Fibroblast of pulmonary artery (primary cell): ENCODE data around the gene NPAT.
"Not testable (repeated sequence)": the region's sequence is repeated elsewhere in the genome, so short reads cannot be mapped to it uniquely, and the experiment has no call there.

Experiments
- DNase-seq: peaks from one replicate; pipeline ENCODE4 v3.0.0-alpha.2; 2010; ENCODE audit warnings: low read depth
- H3K4me3 ChIP-seq: replicated peaks from 2 replicates; pipeline ENCODE4 v1.5.1; 2011; ENCODE audit warnings: low read depth, mild to moderate bottlenecking, control low read depth, low read length, moderate library complexity
- TF ChIP-seq, protein P1 (sequence below): IDR thresholded peaks from 2 replicates; pipeline ENCODE4 v1.5.1; 2011; ENCODE audit warnings: mild to moderate bottlenecking, control low read depth, low read length, inconsistent platforms; ENCODE audit errors: missing control alignments

Gene NPAT

GRCh38 chr11:108142304-108142703, 80.1 kb downstream of the NPAT start:
- no peak for DNase-seq
- TF ChIP-seq, protein P1, sequence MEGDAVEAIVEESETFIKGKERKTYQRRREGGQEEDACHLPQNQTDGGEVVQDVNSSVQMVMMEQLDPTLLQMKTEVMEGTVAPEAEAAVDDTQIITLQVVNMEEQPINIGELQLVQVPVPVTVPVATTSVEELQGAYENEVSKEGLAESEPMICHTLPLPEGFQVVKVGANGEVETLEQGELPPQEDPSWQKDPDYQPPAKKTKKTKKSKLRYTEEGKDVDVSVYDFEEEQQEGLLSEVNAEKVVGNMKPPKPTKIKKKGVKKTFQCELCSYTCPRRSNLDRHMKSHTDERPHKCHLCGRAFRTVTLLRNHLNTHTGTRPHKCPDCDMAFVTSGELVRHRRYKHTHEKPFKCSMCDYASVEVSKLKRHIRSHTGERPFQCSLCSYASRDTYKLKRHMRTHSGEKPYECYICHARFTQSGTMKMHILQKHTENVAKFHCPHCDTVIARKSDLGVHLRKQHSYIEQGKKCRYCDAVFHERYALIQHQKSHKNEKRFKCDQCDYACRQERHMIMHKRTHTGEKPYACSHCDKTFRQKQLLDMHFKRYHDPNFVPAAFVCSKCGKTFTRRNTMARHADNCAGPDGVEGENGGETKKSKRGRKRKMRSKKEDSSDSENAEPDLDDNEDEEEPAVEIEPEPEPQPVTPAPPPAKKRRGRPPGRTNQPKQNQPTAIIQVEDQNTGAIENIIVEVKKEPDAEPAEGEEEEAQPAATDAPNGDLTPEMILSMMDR: no peak

DNA sequence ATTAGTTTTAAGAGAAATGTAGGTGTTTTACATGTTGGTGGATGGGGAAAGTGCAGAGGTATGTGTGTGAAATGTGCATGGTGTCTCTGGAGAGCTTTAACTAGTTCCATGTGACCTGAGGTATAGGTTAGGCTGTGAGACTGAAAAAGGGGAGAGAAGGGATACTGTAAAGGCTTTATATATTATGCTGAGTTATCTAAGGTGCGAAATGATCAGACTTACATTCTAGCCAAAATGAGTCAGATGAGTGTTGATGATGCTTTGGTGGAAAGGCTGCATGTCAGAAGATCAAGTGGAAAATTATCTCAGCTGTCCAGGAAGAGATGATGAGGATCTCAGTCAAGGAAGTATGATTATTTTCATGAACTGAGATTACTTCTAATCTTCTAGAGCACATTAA, 85.2 kb downstream of the NPAT start:
- H3K4me3 ChIP-seq: no peak overlapping the region
- DNase-seq: no peak
- TF ChIP-seq, protein P1: no peak

More at GRCh38 chr11:108142304-108142703, 80.1 kb downstream of the NPAT start:
- no peak overlapping the region for H3K4me3 ChIP-seq

- TF ChIP-seq, protein P1: peak; percentile 24
- no peak overlapping the region for H3K4me3 ChIP-seq
- DNase-seq: peak; percentile 47
Observed at GRCh38 chr11:108135845-108136544, 86.4 kb downstream of the NPAT start.

DNA sequence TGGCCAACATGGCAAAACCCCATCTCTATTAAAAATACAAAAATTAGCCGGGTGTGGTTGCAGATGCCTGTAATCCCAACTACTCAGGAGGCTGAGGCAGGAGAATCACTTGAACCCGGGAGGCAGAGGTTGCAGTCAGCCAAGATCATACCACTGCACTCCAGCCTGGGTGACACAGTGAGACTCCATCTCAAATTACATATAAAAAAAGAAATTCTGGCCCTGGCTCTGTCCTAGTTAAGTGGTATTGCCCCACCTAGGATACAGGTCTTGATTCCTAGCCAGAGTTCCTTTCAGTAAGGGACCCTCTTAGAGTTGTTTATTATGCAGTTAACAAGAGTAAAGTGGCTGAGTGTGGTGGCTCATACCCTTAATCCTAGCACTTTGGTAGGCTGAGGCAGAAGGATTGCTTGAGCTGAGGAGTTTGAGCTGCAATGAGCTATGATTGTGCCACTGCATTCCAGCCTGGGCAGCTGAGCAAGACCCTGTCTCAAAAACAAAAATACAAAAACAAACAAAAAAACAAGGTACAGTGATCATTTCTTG, 89.4 kb downstream of the NPAT start:
- not testable (repeated sequence) for DNase-seq, H3K4me3 ChIP-seq

GRCh38 chr11:108131993-108132392, 90.4 kb downstream of the NPAT start:
- no peak overlapping the region for H3K4me3 ChIP-seq
- TF ChIP-seq, protein P1: no peak
- DNase-seq: peak; percentile 17

DNA sequence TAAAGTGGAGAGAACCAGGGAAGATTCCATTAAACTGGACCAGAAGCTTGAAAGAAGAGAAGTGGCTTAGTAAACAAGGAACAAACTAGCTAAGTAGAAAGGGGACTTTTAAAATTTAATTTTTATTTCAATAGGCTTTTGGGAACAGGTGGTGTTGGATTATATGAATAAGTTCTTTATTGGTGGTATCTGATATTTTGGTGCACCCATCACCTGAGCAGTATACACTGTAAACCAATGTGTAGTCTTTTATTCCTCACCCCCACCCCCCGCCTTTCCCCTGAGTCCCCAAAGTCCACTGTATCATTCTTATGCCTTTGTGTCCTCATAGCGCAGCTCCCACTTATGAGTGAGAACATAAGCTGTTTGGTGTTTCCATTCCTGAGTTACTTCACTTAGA, 93.7 kb downstream of the NPAT start:
- H3K4me3 ChIP-seq: no peak overlapping the region
- TF ChIP-seq, protein P1: no peak
- DNase-seq: no peak

- DNase-seq: no peak
- H3K4me3 ChIP-seq: no peak overlapping the region
- TF ChIP-seq, protein P1: no peak
Observed at GRCh38 chr11:108125096-108125495, 97.3 kb downstream of the NPAT start.
